GM21526 (cell line): ENCODE results near the gene MAN1C1.

Experiments used
- ATAC-seq: cut with Tn5 transposase; IDR thresholded peaks from one replicate; pipeline ENCODE4 v1.9.1; 2021; ENCODE audit warnings: moderate library complexity; ENCODE audit not compliant: unreplicated experiment, low FRiP score

The MAN1C1 gene

DNA sequence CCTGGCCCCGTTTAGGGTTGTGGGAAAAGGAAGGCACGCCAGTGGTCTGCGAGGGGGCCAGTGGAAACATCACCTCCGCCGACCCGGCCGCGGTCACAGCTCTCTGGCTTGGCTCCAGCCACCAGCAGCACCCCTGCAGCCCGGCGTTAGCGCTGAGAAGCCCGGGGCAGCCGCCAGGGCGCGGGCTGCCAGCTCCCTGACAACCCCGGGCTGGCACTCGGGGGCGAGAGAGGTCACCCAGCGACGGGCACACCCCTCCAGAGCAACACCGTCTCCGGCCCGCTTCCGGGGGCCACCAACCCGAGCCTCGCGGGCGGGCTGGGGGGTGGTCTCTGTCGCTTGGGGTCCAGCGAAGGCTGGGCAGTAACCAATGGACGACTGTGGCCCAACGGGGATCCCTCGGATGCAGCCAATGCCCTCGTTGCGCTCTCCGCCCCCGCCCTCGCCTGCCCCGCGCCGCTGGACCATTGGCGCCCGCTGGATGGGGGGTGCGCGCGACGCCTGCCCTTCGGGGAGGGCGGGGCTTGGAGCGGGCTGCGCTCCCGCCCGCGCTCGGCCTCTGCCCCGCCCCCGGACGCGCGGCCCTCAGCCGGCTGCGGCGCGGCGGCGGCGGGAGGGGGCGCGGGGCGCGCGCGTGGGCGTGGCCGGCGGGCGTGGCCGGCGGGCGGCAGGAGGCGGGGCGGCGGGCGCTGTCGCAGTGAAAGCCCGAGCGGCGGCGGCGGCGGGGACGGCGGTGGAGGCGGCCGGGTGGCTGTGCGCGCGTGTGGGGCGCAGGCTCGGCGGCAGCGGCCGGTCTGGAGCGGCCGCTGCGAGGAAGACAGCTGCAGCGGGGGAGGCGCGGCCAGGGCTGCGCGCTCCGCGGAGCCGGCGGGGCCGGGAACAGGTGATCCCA is at the start of gene MAN1C1:
Gene MAN1C1, plus strand, starts transcription at position 697 of the 892 bp plus-strand sequence. CDS start 1,007 bp downstream, outside the sequence.
- ATAC-seq: peak; percentile 59

DNA sequence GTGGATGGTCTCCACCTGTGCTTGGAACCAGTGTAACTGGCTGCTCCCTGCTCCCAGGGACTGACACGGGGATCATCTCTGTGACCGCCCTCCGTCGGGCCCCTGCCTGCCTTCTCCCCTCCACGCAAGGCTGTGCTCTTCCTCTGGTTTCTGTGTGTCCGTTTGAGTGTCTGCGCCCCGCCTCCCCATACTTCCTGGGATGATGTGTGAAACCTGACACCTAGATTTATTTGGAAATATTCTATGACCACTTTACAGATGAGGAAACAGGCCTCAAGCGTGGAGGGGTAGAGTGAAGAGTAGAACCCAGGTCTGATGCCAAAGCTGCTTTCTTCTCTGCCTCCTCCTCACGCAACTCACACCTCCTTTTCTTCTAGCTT is 48.9 kb upstream of the MAN1C1 start:
- no peak for ATAC-seq

DNA sequence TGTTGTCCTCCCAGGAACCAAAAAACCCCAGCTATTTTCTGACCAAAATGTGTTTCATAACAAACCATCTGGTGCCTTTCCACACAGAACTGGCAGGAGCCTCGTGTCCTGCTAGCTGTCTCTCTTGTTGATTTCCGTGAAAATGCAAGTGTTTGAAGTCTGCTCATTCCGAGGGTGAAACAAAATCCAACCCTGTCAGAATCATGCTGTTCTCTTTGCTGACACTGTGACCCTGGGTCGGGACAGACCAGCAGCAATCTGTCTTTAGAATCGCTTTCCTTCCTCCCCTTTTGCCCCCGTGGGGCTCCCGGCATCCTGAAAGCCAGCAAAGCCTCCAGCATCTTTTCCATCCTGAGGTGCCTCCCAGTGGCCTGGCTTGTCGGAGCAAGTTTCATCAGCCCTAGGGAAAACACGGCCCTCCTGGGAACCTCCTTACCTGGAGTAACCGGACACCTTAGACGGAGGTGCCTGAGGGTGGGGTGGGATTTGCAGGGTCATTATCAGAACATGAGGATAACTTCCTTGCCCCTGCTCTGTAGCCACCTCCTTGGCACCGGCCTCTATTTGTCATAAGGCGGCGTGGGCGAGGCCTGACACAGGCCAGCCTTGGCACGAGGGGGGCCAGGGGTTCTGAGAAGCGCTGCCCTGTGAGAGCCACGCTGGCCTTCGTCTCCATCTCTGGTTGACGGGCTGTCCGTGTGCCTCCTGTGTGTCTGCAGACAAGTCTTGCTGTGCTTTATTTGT is 48.3 kb upstream of the MAN1C1 start:
- ATAC-seq: no peak

DNA sequence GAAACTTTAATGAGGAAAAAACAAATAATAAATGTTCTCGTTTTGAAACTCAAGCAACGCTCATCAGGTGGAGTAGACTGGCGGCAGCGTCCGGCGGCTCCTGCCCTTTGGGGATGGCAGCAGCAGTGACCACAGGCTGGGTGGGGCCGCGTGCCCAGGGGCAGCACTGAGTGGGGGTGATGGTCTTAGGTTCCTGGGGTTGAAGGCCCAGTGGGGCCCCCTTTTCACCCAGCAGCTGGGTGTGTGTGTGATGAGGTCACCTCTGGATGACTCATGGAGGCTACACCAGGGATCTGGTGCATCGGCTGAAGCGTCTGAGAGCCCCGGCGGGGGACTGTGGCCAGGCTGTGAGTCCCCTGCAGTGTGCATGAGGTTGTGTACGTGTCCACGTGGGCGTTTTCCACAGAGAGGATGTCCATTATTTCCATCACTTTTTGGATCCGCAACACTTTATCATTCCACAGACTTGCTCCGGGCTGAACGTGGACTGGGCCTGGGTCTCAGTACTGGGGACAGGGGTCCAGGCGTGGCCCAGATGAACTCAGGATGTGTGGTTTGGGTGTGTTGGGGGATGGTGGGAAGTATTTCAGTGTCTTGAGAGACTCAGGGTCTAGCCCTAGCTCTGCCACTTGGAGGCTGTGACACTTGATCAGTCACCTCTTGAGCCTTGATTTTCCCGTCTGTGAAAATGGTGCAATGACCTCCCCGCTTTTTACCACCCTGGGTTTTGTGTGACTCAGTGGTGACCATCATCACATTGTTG is 47.6 kb upstream of the MAN1C1 start:
- ATAC-seq: no peak

DNA sequence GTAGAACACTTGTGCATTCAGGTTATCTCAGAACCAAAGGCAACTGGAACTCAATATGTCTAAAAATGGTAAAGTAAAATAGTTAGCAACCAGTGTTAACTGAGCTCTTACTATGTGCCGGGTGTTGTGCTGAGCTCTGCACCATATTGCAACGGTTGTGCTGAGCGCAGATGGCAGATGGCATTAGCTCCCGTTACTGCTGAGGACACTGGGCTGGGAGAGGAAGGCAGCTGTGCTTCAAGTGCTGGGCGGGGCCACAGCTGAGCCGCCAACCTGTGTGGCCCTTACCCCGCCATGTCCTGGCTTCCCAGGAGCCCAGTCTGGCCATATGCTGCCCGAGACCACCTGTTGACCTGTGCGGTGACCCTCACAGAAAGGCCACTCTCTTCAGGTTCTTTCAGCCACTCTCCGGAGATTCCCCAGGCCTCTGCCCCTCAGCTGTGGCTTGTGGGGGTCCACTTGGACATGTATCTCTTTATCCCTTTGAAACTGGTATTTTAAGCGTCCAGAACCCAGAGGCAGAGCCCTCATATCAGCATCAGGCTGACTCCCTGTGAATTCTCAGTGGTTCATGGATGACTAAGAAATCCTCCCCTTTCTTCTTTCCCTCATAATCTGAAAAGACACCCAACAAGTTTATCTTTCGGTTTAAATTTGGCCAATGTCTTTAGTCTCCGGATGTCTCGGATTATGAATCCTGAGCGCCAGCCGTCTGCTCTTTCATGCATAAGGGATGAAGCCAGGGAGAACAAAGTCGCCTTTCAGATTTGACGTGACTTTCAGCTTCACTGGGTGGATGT is 46.8 kb upstream of the MAN1C1 start:
- no peak for ATAC-seq

DNA sequence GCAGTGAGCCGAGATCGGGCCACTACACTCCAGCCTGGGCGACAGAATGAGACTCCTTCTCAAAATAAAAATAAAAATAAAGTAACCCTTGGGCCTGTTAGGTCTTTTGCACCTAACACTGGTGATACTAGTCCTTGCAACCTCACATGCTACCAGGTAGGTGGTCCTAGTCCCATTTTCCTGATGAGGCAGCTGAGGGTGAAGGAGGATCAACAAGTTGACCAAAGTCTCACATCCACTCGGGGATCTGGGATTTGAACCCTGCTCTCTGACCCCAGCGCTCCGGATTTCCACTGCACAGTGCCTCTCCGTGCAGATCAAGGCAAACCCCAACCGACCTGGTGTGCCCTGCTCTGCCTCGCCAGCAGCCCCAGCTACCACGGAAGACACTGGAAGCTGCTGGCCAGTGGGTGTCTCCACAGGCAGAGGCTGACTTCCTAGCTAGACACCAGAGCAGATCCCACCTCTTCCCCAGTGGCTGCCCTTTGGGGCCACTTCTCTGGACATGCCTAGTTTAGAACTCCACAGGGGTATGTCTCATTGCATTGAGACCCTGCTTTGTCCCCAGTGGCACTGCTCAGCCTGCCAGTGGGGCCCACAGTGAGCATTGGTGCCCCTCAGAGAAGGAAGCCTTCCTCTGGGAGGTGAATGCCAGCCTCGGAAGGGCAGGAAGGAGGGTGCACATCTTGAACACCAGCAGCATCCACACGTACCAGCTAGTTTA is 45.6 kb upstream of the MAN1C1 start:
- ATAC-seq: no peak

DNA sequence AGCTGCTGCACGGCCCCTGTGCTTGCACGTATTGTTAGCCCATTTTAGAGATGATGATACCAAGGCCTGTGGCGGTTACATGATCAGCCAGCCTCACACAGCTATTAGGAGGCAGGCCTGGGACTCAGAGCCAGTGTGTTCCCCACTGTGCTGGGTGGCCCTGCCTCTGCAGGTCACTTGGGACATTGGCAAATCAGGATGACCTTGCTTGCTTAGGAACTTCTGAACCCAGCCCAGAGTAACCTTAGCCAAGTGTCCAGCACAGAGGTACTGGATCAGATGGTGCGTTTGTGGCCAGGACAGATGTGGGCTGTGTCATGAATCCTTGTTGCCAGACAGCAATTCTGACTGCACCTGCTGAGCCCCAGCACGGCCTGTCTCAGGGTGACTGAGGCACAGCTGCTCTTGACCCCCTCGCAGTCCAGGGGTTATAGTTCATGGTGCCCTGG is 45.0 kb upstream of the MAN1C1 start:
- no peak for ATAC-seq

DNA sequence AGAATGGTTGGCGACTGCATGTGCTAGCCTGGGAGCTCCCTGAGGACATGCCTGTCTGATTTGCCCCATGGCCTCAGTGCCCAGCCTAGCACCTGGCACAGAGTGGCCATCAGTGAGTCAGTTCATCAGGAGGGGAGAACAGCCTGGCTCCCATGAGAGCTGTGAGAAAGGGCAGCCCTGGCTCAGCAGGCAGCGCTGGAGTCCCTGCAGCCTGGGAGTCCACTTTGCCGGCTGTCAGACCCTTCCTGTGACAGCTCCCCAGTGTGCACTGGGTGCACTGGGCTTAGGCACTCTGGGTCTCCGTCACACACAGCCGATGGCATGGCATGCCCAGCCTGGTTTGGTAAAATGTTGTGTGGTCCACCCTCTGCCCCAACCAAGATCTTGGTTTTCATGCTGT is 44.5 kb upstream of the MAN1C1 start:
- no peak for ATAC-seq

DNA sequence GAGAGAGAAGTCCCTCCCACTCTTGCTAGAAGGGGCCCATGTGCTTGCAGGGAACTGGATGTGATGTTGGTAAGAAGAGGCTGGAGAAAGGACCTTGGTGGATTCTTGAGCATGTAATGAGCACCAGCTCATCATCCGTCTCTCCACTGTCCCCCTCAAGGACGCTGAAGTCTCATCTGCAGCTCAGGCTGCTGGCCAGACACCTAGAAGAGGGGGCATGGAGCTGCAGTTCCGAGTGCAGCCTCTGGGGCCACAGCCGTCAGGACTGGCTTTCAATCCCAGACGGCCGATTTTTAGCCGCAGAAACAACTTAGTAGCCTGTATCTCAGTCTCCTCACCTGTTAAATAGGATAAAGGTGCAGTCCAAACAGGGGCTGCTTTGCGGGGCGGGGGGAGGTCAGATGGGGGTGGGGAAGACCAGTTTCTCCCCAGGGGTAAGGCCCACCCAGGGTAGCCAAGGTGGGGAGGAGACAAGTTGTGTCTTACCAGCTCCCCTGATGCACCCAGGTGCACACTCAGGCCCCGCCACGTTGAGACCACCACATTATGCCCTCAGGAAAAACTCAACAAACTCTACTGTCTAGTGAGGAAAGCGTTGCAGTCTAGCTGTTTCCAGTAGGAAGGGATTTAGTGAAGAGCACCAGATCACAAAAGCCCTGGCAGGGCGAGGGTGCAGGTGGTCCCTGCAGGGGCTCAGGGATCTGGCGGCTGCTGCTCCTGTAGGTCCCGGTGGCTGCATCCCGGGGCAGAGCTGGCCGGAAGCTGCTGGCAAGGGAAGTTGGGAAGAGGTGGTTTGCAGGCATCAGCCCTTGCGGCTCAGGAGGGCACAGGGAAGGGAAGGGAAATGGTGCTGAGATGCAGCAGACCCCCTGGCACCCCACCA is 43.6 kb upstream of the MAN1C1 start:
- no peak for ATAC-seq

DNA sequence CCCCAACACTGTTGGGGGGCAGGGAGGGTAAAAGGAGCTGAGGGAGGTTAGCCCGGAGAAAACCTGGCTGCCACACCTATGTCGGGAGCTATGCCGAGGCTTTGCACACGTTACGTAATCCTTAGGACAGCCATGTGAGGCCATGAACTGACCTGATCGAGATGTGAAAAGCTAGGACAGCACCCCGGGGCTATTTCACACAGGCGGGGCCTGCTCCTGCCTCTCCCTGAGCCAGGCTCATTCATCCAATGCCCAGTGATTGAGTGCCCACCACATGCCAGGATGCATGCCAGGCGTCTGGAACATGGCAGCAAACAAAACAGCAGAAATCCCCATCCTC is 43.0 kb upstream of the MAN1C1 start:
- ATAC-seq: no peak

DNA sequence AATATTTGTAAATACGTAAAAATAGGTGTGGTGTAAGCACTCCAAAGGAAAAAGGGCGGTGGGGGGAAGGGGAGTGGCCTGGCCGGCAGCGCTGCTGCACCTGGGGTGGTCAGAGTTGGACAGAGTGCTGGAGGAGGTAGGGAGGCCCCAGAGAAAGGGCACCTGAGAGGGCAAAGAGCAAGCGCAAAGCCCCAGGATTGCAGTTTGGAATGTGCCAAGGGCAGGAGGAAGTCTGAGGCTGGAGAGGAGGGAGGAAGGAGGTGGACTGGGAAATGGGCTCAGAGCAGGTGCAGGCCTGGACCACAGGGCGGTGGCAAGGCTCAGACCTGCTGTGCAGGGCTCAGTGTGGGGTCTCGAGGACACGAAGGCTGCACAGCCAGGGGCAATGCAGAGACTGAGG is 42.6 kb upstream of the MAN1C1 start:
- no peak for ATAC-seq

DNA sequence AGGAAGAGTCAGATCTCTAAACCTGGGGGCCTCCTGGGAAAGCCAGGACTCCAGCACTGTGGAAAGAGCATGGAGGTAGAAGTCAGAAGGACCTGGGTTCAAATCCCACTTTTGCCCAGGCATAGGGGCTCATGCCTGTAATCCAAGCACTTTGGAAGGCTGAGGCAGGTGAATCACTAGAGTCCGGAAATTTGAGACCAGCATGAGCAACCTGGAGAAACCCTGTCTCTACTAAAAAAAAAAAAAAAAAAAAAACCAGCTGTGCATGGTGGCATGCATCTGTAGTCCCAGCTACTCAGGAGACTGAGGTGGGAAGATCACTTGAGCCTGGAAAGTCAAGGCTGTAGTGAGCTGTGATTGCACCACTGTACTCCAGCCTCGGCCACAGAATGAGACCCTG is 41.4 kb upstream of the MAN1C1 start:
- no peak for ATAC-seq

DNA sequence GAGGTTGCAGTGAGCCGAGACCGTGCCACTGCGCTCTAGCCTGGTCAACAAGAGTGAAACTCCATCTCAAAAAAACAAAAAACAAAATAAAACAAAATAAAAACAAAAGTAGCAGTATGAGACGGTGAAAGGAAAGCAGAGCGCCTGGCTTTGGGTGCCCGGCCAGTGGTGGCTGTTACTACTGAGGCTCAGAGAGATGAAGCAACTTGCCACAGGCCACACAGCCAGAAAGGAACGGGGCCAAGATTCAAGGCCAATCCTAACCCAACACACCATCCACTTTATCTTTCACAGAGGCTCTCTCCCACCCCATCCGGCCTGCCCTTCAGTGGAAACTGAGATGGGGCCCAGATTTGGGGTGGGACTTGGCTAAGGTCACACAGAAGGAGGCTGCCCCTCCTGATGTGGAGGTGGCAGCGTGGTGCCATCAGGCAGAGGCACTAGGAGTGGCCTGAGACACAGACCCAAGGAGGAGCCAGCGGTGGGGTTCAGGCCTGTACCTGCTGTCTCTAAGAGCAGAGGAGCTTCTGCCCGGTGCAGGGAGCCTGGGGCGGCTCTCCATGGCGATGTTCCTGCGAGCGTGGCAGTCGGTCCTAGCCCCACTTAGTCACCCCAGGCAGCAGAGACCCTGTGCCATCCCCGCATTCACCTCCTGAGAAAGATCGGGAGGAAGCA is 40.0 kb upstream of the MAN1C1 start:
- no peak for ATAC-seq

DNA sequence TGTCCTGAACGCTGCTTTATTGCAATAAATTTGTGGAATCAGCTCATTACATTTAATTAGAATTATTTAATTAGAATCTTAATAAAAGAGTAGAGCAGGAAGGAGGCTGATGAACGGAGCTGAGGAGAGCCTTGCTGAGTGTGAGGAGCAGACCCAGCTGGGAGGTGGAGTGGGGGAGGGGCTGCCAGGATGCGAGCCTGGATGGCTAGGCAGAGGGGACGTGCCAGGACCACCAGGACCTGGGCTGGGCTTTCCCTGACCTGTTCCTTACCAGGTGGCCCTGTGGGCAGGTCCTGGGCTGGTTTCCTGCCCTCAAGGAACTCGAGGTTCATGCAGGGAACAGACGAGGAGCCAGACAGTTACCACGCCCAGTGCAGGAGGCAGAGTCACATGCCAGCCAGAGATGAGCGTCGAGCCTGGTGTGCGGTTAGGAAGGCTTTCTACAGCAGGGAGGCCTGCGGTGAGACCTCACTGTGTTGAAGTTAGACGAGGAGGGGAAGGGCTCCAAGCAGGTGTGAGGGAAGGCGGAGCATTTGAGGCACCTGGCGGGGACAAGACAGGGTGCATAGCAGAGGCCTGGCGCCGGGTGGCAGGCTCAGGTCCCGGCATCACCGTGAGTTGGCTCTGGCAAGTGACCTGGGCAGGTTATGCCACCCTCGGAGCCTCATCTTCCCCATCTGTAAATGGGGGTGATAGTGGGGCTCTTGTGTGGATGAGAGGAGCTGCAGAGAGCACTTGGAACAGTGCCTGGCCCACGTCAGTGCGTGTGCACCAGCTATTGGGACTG is 39.3 kb upstream of the MAN1C1 start:
- no peak for ATAC-seq

DNA sequence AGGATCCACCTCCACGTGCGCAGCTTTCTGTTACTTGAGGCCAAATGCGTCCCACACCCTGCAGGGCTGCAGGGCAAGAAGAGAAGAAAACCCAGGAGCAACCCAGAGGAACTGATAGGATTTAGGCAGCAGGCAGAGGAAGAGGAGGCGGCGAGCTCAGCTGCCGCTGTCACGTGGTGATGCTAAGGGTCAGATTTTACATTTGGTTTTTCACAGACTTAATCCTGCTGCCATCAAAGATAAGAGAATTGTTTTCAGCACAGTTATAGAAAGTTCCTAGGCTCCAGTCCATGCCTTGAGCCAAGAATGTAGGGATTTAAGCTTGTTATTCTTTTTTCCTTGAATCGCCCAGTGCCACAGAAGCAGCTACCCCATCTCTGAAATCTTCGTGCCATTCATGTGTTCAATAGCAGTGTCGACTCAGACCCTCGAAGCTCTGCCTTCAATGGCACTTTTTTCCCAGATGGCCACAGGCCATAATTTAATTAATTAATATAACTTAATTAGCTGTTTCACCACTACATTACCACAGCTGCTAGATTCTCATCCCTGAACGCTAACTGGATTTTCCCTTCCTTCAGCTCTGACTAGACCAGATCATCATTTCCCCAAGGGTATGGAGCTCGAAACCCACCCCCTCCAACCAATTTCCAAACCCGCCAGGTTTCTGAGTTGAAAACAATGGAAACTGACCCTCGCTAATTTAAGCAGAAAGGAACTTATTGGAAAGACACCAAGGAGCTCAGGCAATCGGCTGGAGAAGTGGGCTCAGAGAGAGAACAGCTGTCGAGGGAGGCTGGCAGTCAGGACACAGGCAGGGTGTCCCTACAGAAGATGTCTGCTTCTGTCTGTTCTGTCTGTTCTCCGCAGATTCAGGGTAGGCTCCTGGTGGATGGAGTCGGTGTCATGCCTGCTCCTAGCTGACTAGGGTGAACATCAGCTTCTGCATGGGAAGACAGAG is 37.0 kb upstream of the MAN1C1 start:
- ATAC-seq: no peak

DNA sequence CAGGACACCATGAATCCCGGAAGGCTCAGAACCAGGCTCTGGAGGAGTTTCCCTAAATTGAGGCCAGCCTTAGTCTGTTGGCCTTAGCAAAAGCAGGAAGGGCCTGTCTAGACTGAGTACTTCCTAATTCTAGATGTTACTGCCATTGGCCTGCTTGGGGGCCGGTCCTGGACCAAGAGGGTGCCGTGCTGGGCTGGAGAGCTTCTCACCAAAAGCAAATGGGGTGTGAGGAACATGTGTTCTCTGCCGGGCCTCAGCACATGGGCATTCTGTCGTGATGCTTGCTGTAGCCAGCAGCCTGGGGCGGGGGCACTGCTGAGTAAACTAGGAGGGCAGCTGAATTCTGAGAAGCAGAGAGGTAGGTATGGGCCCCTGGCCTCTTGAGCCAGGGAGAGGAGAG is 35.7 kb upstream of the MAN1C1 start:
- ATAC-seq: no peak
